SU-DHL-6 (cell line): ENCODE measurements around the gene IFIT5.
"Not testable (repeated sequence)": the region's sequence is repeated elsewhere in the genome, so short reads cannot be mapped to it uniquely, and the experiment has no call there.

Source experiments
- H2AFZ ChIP-seq: fragments of 200-600 bp; sonication (generic); 2 replicates; pipeline ENCODE4 v1.6.1; 2014; ENCODE audit warnings: low read depth, mild to moderate bottlenecking, moderate library complexity, mixed read lengths, antibody characterized with exemption, low read length; ENCODE audit not compliant: severe bottlenecking
- H3F3A ChIP-seq: fragments of 200-600 bp; shearing (Covaris generic); 2 replicates; pipeline ENCODE4 v1.6.0; 2016; ENCODE audit warnings: antibody characterized with exemption, mild to moderate bottlenecking; ENCODE audit not compliant: insufficient read depth
- H3K27ac ChIP-seq: fragments of 200-600 bp; sonication (generic); 2 replicates; pipeline ENCODE4 v1.5.1; 2016; ENCODE audit warnings: low read depth, mild to moderate bottlenecking, low read length, moderate library complexity, mixed read lengths
- H3K27me3 ChIP-seq: fragments of 200-600 bp; sonication (generic), shearing (Covaris generic); 2 replicates; pipeline ENCODE4 v1.6.0; 2014; ENCODE audit warnings: mild to moderate bottlenecking, low read length
- H3K36me3 ChIP-seq: fragments of 200-600 bp; sonication (generic); 2 replicates; pipeline ENCODE4 v1.6.1; 2014; ENCODE audit warnings: mild to moderate bottlenecking, low read length, mixed read lengths
- H3K4me2 ChIP-seq: fragments of 300-600, 200-600 bp; shearing (Covaris generic), sonication (generic); 2 replicates; pipeline ENCODE4 v1.6.0; 2014; ENCODE audit warnings: low read length, low read depth, mild to moderate bottlenecking; ENCODE audit not compliant: poor library complexity, severe bottlenecking
- H3K4me3 ChIP-seq: fragments of 200-600 bp; sonication (generic); 2 replicates; pipeline ENCODE4 v1.5.1; 2014; ENCODE audit warnings: antibody characterized with exemption, low read length, mild to moderate bottlenecking, mixed read lengths; ENCODE audit not compliant: insufficient read depth, poor library complexity, severe bottlenecking
- H3K79me2 ChIP-seq: fragments of 200-600 bp; sonication (generic); 2 replicates; pipeline ENCODE4 v1.6.1; 2014; ENCODE audit warnings: mild to moderate bottlenecking, low read length, moderate library complexity; ENCODE audit not compliant: insufficient read depth
- H3K9ac ChIP-seq: fragments of 200-600 bp; sonication (generic); 2 replicates; pipeline ENCODE4 v1.7.0; 2014; ENCODE audit warnings: mild to moderate bottlenecking, low read length
- H3K9me2 ChIP-seq: fragments of 200-600 bp; sonication (generic); replicated peaks from 2 replicates; pipeline ENCODE4 v1.6.1; 2014; ENCODE audit warnings: low read length; ENCODE audit not compliant: insufficient read depth
- H3K9me3 ChIP-seq: fragments of 200-600 bp; sonication (generic); 2 replicates; pipeline ENCODE4 v1.6.1; 2014; ENCODE audit warnings: low read length, mixed read lengths; ENCODE audit not compliant: insufficient read depth
- H4K20me1 ChIP-seq: fragments of 200-600 bp; sonication (generic); 2 replicates; pipeline ENCODE4 v1.6.1; 2014; ENCODE audit warnings: low read depth, mild to moderate bottlenecking, antibody characterized with exemption, low read length, moderate library complexity, mixed read lengths
- EZH2phosphoT487 ChIP-seq: fragments of 200-600 bp; sonication (generic), shearing (Covaris generic); conservative IDR thresholded peaks from 2 replicates; pipeline ENCODE4 v1.6.1; 2018; ENCODE audit warnings: mild to moderate bottlenecking, antibody characterized with exemption, low read length, moderate library complexity, mixed read lengths
- TF ChIP-seq, protein P1 (sequence below): fragments of 200-600 bp; sonication (generic); IDR thresholded peaks from one replicate; pipeline ENCODE4 v1.5.1; 2017; ENCODE audit warnings: antibody characterized with exemption, mild to moderate bottlenecking, low read length, moderate library complexity; ENCODE audit not compliant: insufficient read depth, poor library complexity, severe bottlenecking

IFIT5 gene

GRCh38 chr10:89388806-89389205, 25.6 kb upstream of the IFIT5 start:
- no peaks in the 10 kb centered on the region for H3K79me2 ChIP-seq
- no peaks in the 10 kb centered on the region for H3K36me3 ChIP-seq
- TF ChIP-seq, protein P1, sequence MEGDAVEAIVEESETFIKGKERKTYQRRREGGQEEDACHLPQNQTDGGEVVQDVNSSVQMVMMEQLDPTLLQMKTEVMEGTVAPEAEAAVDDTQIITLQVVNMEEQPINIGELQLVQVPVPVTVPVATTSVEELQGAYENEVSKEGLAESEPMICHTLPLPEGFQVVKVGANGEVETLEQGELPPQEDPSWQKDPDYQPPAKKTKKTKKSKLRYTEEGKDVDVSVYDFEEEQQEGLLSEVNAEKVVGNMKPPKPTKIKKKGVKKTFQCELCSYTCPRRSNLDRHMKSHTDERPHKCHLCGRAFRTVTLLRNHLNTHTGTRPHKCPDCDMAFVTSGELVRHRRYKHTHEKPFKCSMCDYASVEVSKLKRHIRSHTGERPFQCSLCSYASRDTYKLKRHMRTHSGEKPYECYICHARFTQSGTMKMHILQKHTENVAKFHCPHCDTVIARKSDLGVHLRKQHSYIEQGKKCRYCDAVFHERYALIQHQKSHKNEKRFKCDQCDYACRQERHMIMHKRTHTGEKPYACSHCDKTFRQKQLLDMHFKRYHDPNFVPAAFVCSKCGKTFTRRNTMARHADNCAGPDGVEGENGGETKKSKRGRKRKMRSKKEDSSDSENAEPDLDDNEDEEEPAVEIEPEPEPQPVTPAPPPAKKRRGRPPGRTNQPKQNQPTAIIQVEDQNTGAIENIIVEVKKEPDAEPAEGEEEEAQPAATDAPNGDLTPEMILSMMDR: no peak
- no peak for TF ChIP-seq EZH2phosphoT487
- H3F3A ChIP-seq: no peaks in the 10 kb centered on the region
- H3K27me3 ChIP-seq: no peaks in the 10 kb centered on the region
- no peaks in the 10 kb centered on the region for H3K9me2 ChIP-seq
- no peak overlapping the region for H3K4me3 ChIP-seq
- H3K9me3 ChIP-seq: no peaks in the 10 kb centered on the region
- H3K9ac ChIP-seq: no peak overlapping the region
- no peak overlapping the region for H2AFZ ChIP-seq
- no peak overlapping the region for H3K27ac ChIP-seq
- H4K20me1 ChIP-seq: no peaks in the 10 kb centered on the region
- H3K4me2 ChIP-seq: no peak overlapping the region

- H3K9ac ChIP-seq: no peak overlapping the region
- H3K4me3 ChIP-seq: no peak overlapping the region
- no peaks in the 10 kb centered on the region for H3K79me2 ChIP-seq
- H3K27ac ChIP-seq: no peak overlapping the region
- TF ChIP-seq, protein P1: no peak
- no peak for TF ChIP-seq EZH2phosphoT487
- H3K36me3 ChIP-seq: no peaks in the 10 kb centered on the region
- no peak overlapping the region for H3K4me2 ChIP-seq
- H3K27me3 ChIP-seq: no peaks in the 10 kb centered on the region
- H3K9me2 ChIP-seq: no peaks in the 10 kb centered on the region
- H4K20me1 ChIP-seq: no peaks in the 10 kb centered on the region
- no peak overlapping the region for H2AFZ ChIP-seq
- no peaks in the 10 kb centered on the region for H3F3A ChIP-seq
- H3K9me3 ChIP-seq: no peaks in the 10 kb centered on the region
Observed at GRCh38 chr10:89389254-89389653, 25.1 kb upstream of the IFIT5 start.

- Histone ChIP-seq H3K36me3 (no peaks in the 10 kb centered on the region), H3K27me3 (no peaks in the 10 kb centered on the region), H3K9ac (no peak overlapping the region), H3K4me3 (no peak overlapping the region), H3K9me2 (no peaks in the 10 kb centered on the region), H3K4me2 (no peak overlapping the region), H4K20me1 (no peaks in the 10 kb centered on the region), H3K9me3 (no peaks in the 10 kb centered on the region), H3F3A (no peaks in the 10 kb centered on the region), H3K27ac (no peak overlapping the region), H2AFZ (no peak overlapping the region), H3K79me2 (no peaks in the 10 kb centered on the region)
- TF ChIP-seq EZH2phosphoT487: no peak
- TF ChIP-seq, protein P1: no peak
Observed at GRCh38 chr10:89390476-89391225, 23.7 kb upstream of the IFIT5 start.

DNA sequence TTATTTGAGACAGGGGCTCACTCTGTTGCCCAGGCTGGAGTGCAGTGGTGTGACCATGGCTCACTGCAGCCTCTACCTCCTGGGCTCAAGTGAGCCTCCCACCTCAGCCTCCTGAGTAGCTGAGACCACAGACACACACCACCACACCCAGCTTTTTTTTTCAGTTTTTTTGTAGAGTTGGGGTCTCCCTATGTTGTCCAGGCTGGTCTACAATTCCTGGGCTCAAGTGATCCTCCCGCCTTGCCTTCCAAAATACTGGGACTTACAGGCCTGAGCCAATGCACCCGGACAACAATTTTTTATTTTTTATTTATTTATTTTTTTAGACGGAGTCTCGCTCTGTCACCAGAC, 23.2 kb upstream of the IFIT5 start:
- not testable (repeated sequence) for H4K20me1 ChIP-seq, H3K9ac ChIP-seq, H3K36me3 ChIP-seq, H3K27ac ChIP-seq, H3K79me2 ChIP-seq, H3K27me3 ChIP-seq, H2AFZ ChIP-seq, H3F3A ChIP-seq, H3K9me2 ChIP-seq, H3K4me2 ChIP-seq, H3K9me3 ChIP-seq, H3K4me3 ChIP-seq
